IPS DF 4.7 (cell line): ENCODE results near the gene HGS.

Source experiments
- DNase-seq: peaks from one replicate; pipeline ENCODE4 v3.0.0-alpha.2; 2013; ENCODE audit warnings: low spot score; ENCODE audit errors: extremely low read depth

HGS gene

GRCh38 chr17:81741049-81741593 lies 57.3 kb downstream of the HGS start:
- no peak for DNase-seq

GRCh38 chr17:81741594-81742452 lies 58.0 kb downstream of the HGS start:
- no peak for DNase-seq
